Omental fat pad (tissue), 4 donors: ENCODE data around the gene UBIAD1. TPM values are rescaled to one million over a fixed set of nuclear protein-coding genes. Genes with fewer than 3 reads are reported as not detected.
"Not testable (repeated sequence)": the region's sequence is repeated elsewhere in the genome, so short reads cannot be mapped to it uniquely, and the experiment has no call there.

Experiments
- ATAC-seq: fragments of 150-250 bp; one replicate; pipeline ENCODE4 v1.9.1; 2016; ENCODE audit warnings: mild to moderate bottlenecking, moderate library complexity; ENCODE audit not compliant: low FRiP score
- DNase-seq: peaks from one replicate; pipeline ENCODE4 v3.0.0-alpha.2; 2019; ENCODE audit warnings: low spot score
- total RNA-seq, 4 donors: library from RNA; depleted of rRNA; stranded (reverse); fragments of >200 nt; gene quantifications; one replicate each; pipeline ENCODE4 v1.1.0, GENCODE V29; 2016
- TF ChIP-seq, protein P1 (sequence below), 3 donors: fragments of 450-650 bp; IDR thresholded peaks; one replicate each; pipeline ENCODE4 v1.5.1; 2016 to 2017; ENCODE audit warnings: antibody characterized with exemption in 3 of 3, mild to moderate bottlenecking in 3 of 3, moderate library complexity in 2 of 3

The UBIAD1 gene
- total RNA-seq, 4 donors from 2014 or later = 9.3 to 28.2 (median 12.2) TPM

DNA sequence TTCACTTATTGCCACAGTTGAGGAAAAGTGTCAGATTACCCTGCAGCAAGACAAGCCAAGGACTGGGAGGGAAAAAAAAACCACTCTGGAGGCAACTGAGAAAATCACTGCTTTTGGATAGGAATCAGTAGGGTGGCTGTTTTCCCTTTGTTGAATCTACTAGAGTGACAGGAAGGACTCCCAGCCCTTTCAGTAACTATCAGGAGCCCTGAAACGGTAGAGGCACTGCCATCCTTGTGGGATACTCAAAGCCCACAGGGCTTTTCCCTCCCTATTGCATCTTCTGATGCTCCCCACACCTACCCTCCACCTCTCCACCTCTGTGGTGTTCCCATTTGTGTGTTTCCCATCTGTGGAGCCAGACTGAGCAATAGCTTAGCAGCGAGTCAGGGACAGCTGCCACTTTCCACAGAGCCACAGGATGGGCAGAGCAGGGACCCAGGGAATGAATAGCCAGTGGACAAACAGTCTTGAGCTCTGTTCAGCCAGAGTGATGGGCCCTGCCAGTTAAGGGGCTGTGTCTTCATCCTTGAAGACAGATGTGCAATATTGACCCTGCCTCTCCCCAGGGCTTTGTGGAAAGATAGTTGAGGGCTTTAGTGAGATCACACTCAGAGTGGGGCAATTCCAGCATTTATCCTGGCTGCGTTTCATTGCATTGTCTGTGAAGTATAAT is 13.9 kb downstream of the UBIAD1 start:
- DNase-seq (no peak), ATAC-seq (no peak)
- TF ChIP-seq, protein P1, sequence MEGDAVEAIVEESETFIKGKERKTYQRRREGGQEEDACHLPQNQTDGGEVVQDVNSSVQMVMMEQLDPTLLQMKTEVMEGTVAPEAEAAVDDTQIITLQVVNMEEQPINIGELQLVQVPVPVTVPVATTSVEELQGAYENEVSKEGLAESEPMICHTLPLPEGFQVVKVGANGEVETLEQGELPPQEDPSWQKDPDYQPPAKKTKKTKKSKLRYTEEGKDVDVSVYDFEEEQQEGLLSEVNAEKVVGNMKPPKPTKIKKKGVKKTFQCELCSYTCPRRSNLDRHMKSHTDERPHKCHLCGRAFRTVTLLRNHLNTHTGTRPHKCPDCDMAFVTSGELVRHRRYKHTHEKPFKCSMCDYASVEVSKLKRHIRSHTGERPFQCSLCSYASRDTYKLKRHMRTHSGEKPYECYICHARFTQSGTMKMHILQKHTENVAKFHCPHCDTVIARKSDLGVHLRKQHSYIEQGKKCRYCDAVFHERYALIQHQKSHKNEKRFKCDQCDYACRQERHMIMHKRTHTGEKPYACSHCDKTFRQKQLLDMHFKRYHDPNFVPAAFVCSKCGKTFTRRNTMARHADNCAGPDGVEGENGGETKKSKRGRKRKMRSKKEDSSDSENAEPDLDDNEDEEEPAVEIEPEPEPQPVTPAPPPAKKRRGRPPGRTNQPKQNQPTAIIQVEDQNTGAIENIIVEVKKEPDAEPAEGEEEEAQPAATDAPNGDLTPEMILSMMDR (IDR thresholded peaks at IDR 0.05) = no peak

GRCh38 chr1:11289064-11289463 is 16.1 kb downstream of the UBIAD1 start:
- DNase-seq (no peak), ATAC-seq (no peak)
- TF ChIP-seq, protein P1 (IDR thresholded peaks at IDR 0.05) = no peak

GRCh38 chr1:11291049-11291448 is 18.1 kb downstream of the UBIAD1 start:
- ATAC-seq (no peak), DNase-seq (no peak)
- TF ChIP-seq, protein P1 (IDR thresholded peaks at IDR 0.05) = no peak

DNA sequence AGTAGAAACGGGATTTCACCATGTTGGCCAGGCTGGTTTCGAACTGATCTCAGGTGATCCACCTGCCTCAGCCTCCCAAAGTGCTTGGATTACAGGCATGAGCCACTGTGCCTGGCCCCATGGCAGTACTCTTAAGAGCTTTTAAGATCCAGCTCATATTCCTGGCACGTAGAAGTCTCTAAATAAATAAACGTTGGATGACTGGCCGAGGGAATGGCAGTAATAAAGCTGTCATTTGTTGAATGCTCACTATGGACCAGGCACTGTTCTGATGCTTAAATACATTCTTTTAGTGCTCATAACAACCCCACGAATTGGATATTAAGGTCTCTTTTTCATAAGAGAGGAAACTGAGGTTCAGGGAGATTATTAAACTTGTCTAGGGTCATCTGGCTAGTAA is 20.9 kb downstream of the UBIAD1 start:
- TF ChIP-seq, protein P1 (IDR thresholded peaks at IDR 0.05) = no peak
- ATAC-seq (no peak), DNase-seq (no peak)

- ATAC-seq = no peak
- TF ChIP-seq, protein P1 (IDR thresholded peaks at IDR 0.05) = no peak
- DNase-seq = no peak
These were observed 22.0 kb downstream of the UBIAD1 start for GRCh38 chr1:11294951-11295350.

DNA sequence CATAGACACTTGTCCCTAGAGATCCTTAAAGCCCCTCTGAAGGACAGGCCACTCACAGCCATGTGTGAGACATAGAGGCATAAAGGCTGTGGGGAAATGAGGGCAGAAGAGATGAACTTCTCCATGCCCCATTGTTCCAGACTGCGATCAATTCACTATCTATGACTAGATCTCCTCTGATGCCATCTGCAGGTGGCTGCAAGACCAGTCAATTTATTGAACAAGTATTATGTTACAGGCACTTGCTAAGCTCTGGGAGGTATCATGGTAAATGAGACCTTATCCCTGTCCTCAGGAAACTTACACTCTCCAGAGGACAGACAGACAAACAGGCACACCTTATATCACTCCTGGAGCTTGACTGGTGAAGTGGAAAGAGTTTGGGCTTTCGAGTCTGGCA is 22.9 kb downstream of the UBIAD1 start:
- no peak for ATAC-seq
- TF ChIP-seq, protein P1 (IDR thresholded peaks at IDR 0.05) = no peak
- no peak for DNase-seq

DNA sequence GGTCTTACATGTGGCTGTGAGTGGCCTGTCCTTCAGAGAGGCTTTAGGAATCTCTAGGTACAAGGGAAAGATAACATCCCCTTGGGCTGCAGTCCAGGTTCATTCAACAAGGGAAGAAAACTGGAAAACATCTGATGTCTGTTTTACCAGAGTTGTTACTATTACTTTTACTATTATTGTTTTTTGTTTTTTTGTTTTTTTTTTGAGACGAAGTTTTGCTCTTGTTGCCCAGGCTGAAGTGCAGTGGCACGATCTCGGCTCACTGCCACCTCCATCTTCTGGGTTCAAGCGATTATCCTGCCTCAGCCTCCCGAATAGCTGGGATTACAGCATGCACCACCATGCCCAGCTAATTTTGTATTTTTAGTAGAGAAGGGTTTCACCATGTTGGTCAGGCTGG is 24.8 kb downstream of the UBIAD1 start:
- not testable (repeated sequence) for DNase-seq, ATAC-seq
